H9 (cell line): ENCODE results near the gene LRMDA. TPM values are rescaled to one million over a fixed set of nuclear protein-coding genes. Genes with fewer than 3 reads are reported as not detected.

Experiments used
- DNase-seq: peaks from one replicate; pipeline ENCODE4 v3.0.0-alpha.2; 2017
- H2AFZ ChIP-seq: one replicate; pipeline ENCODE4 v1.6.1; 2013; ENCODE audit warnings: mild to moderate bottlenecking, low read length, control low read depth, moderate library complexity
- H2AK5ac ChIP-seq: 2 replicates; pipeline ENCODE4 v1.6.1; 2013; ENCODE audit warnings: low read length, control low read depth, mixed read lengths; ENCODE audit not compliant: insufficient read length
- H2BK120ac ChIP-seq: one replicate; pipeline ENCODE4 v1.6.1; 2013; ENCODE audit warnings: low read depth, mild to moderate bottlenecking, low read length, control low read depth, inconsistent platforms; ENCODE audit not compliant: poor library complexity, severe bottlenecking
- H2BK12ac ChIP-seq: 2 replicates; pipeline ENCODE4 v1.6.1; 2013; ENCODE audit warnings: low read length, control low read depth, mixed read lengths, low read depth; ENCODE audit not compliant: insufficient read length
- H2BK15ac ChIP-seq: 2 replicates; pipeline ENCODE4 v1.6.1; 2013; ENCODE audit warnings: low read depth, low read length, control low read depth
- H2BK20ac ChIP-seq: one replicate; pipeline ENCODE4 v1.6.1; 2013; ENCODE audit warnings: low read depth, mild to moderate bottlenecking, low read length, control low read depth, inconsistent platforms; ENCODE audit not compliant: poor library complexity, severe bottlenecking
- H2BK5ac ChIP-seq: 2 replicates; pipeline ENCODE4 v1.6.1; 2013; ENCODE audit warnings: low read length, control low read depth, mixed read lengths; ENCODE audit not compliant: insufficient read length
- H3K14ac ChIP-seq: 2 replicates; pipeline ENCODE4 v1.6.1; 2013; ENCODE audit warnings: low read length, control low read depth; ENCODE audit not compliant: insufficient read depth
- H3K18ac ChIP-seq: 2 replicates; pipeline ENCODE4 v1.6.1; 2013; ENCODE audit warnings: low read depth, mild to moderate bottlenecking, mixed read lengths, low read length, control low read depth; ENCODE audit not compliant: insufficient read length
- H3K23ac ChIP-seq: 2 replicates; pipeline ENCODE4 v1.6.1; 2013; ENCODE audit warnings: low read length, control low read depth, mixed read lengths, low read depth; ENCODE audit not compliant: insufficient read length
- H3K23me2 ChIP-seq: 2 replicates; pipeline ENCODE4 v1.6.1; 2013; ENCODE audit warnings: low read depth, mild to moderate bottlenecking, mixed read lengths, low read length, control low read depth; ENCODE audit not compliant: insufficient read length, poor library complexity, severe bottlenecking
- H3K27ac ChIP-seq: 2 replicates; pipeline ENCODE4 v1.5.1; 2013; ENCODE audit warnings: low read length, control low read depth, mixed read lengths, low read depth; ENCODE audit not compliant: insufficient read length
- H3K27me3 ChIP-seq: 2 replicates; pipeline ENCODE4 v1.6.1; 2013; ENCODE audit warnings: low read length, control low read depth, inconsistent platforms; ENCODE audit not compliant: insufficient read depth
- H3K4ac ChIP-seq: 2 replicates; pipeline ENCODE4 v1.6.1; 2013; ENCODE audit warnings: low read depth, mild to moderate bottlenecking, control low read depth, inconsistent platforms, low read length, moderate library complexity
- H3K4me1 ChIP-seq: 2 replicates; pipeline ENCODE4 v1.6.1; 2013; ENCODE audit warnings: low read length, control low read depth, inconsistent platforms; ENCODE audit not compliant: insufficient read depth
- H3K4me2 ChIP-seq: 2 replicates; pipeline ENCODE4 v1.6.1; 2013; ENCODE audit warnings: low read length, control low read depth, mixed read lengths; ENCODE audit not compliant: insufficient read length, insufficient read depth
- H3K56ac ChIP-seq: 2 replicates; pipeline ENCODE4 v1.6.1; 2013; ENCODE audit warnings: low read depth, mild to moderate bottlenecking, mixed read lengths, low read length, control low read depth; ENCODE audit not compliant: insufficient read length
- H3K79me1 ChIP-seq: 2 replicates; pipeline ENCODE4 v1.6.1; 2013; ENCODE audit warnings: low read depth, mild to moderate bottlenecking, moderate library complexity, low read length, control low read depth, inconsistent platforms; ENCODE audit not compliant: insufficient read depth, poor library complexity, severe bottlenecking
- H3K79me2 ChIP-seq: 2 replicates; pipeline ENCODE4 v1.6.1; 2013; ENCODE audit warnings: low read length, control low read depth, inconsistent platforms; ENCODE audit not compliant: insufficient read depth
- H3K9ac ChIP-seq: 2 replicates; pipeline ENCODE4 v1.6.1; 2013; ENCODE audit warnings: low read length, control low read depth, mixed read lengths; ENCODE audit not compliant: insufficient read length; ENCODE audit errors: extremely low read depth
- H3K9me3 ChIP-seq: one replicate; pipeline ENCODE4 v1.6.1; 2013; ENCODE audit warnings: low read depth, low read length, inconsistent platforms; ENCODE audit not compliant: control insufficient read depth
- H3T11ph ChIP-seq: one replicate; pipeline ENCODE4 v1.6.1; 2013; ENCODE audit warnings: mild to moderate bottlenecking, low read length, control low read depth, inconsistent platforms
- H4K20me1 ChIP-seq: one replicate; pipeline ENCODE4 v1.6.1; 2013; ENCODE audit not compliant: control insufficient read depth, insufficient read length, insufficient read depth
- H4K5ac ChIP-seq: 2 replicates; pipeline ENCODE4 v1.6.1; 2013; ENCODE audit warnings: low read depth, mild to moderate bottlenecking, mixed read lengths, low read length, control low read depth; ENCODE audit not compliant: insufficient read length
- H4K8ac ChIP-seq: replicated peaks from 2 replicates; pipeline ENCODE4 v1.6.1; 2013; ENCODE audit warnings: low read length, control low read depth, mixed read lengths, low read depth; ENCODE audit not compliant: insufficient read length
- H4K91ac ChIP-seq: 2 replicates; pipeline ENCODE4 v1.6.1; 2013; ENCODE audit warnings: low read depth, mild to moderate bottlenecking, moderate library complexity, mixed read lengths, low read length, control low read depth; ENCODE audit not compliant: insufficient read length
- H3K27ac Mint-ChIP-seq, 3 experiments: 2 replicates in 2 of 3; 3 replicates in 1 of 3; pipeline ENCODE4 v1.8.0; 2020 to 2021; ENCODE audit warnings: mixed read lengths in 3 of 3, mild to moderate bottlenecking in 1 of 3, moderate library complexity in 1 of 3
- H3K27me3 Mint-ChIP-seq: 2 replicates; pipeline ENCODE4 v1.8.0; 2021; ENCODE audit warnings: low read depth, mild to moderate bottlenecking, moderate library complexity, mixed read lengths
- H3K36me3 Mint-ChIP-seq, 3 experiments: 2 replicates in 2 of 3; 3 replicates in 1 of 3; pipeline ENCODE4 v1.8.0; 2020 to 2021; ENCODE audit warnings: low read depth in 3 of 3, mixed read lengths in 3 of 3; ENCODE audit not compliant: insufficient read depth in 1 of 3
- H3K4me1 Mint-ChIP-seq, 2 experiments: 2 replicates each; pipeline ENCODE4 v1.8.0; 2020; ENCODE audit warnings: mixed read lengths in 2 of 2
- H3K4me3 Mint-ChIP-seq, 2 experiments: 2 replicates in 1 of 2; 3 replicates in 1 of 2; pipeline ENCODE4 v1.8.0; 2020 to 2021; ENCODE audit warnings: mild to moderate bottlenecking in 2 of 2, mixed read lengths in 2 of 2, moderate library complexity in 1 of 2
- H3K9me3 Mint-ChIP-seq, 2 experiments: 2 replicates in 1 of 2; 3 replicates in 1 of 2; pipeline ENCODE4 v1.8.0; 2020; ENCODE audit warnings: mild to moderate bottlenecking in 2 of 2, mixed read lengths in 2 of 2, moderate library complexity in 1 of 2
- WGBS: extraction: QIAGEN DNeasy Blood & Tissue Kit; methylation state at CpG from one replicate; pipeline ENCODE4 v1.1.7; 2013; ENCODE audit warnings: missing lambda C conversion rate, low lambda C conversion rate, mixed read lengths; ENCODE audit not compliant: insufficient read length; ENCODE audit errors: extremely low coverage; 5-methylcytosine and 5-hydroxymethylcytosine counted together
- total RNA-seq: library from RNA; stranded (reverse); gene quantifications from 2 replicates; pipeline ENCODE4 v1.2.1, GENCODE V29; 2021
- TF ChIP-seq, protein P1 (sequence below): fragments of 200-600 bp; sonication (generic); conservative IDR thresholded peaks from 3 replicates; pipeline ENCODE4 v1.8.0; 2021; ENCODE audit warnings: antibody characterized with exemption, mild to moderate bottlenecking

LRMDA gene
- total RNA-seq, 1 experiment from 2014 or later, result 1.8 TPM

DNA sequence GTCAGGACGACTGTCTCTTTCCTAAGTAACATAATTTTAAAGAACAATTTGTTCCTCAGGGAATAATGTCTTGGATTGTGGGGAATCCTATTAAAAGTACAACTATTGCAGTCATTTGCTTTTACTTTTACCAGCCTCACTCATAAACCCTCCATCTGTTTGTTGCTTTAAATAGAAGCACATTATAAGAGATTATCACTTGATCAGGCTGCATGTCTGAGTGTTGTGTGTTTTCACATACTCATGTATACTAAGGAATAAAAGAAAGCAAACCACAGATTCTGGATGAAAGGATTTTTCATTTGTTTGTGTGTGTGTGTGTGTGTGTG is 1128.4 kb downstream of the LRMDA start:
- H3K4me3 Mint-ChIP-seq, result no peak overlapping the region

More for the DNA sequence above, 1128.4 kb downstream of the LRMDA start:
- DNase-seq, result no peak
- WGBS, result no CpG with 5 or more reads among the region's 1 CpG
- Histone ChIP-seq H3K18ac (no peak overlapping the region), H3K4ac (no peak overlapping the region), H3K9ac (no peak overlapping the region), H3T11ph (no peak overlapping the region), H4K8ac (no peak overlapping the region), H2AK5ac (no peak overlapping the region), H3K79me2 (no peaks in the 10 kb centered on the region), H3K56ac (no peak overlapping the region), H3K4me1 (no peaks in the 10 kb centered on the region), H4K20me1 (no peaks in the 10 kb centered on the region), H4K5ac (no peak overlapping the region), H3K4me2 (no peak overlapping the region), H3K23me2 (no peaks in the 10 kb centered on the region), H2BK120ac (no peak overlapping the region), H2BK15ac (no peak overlapping the region), H2BK12ac (no peak overlapping the region), H2BK5ac (no peak overlapping the region), H2BK20ac (no peak overlapping the region), H3K27ac (no peak overlapping the region), H3K9me3 (no peaks in the 10 kb centered on the region), H4K91ac (no peak overlapping the region), H3K79me1 (no peaks in the 10 kb centered on the region), H2AFZ (no peak overlapping the region), H3K27me3 (no peaks in the 10 kb centered on the region), H3K14ac (no peak overlapping the region), H3K23ac (no peak overlapping the region)
- Mint-ChIP-seq H3K27ac (no peak overlapping the region; a peak in 1 of 7 replicates), H3K9me3 (no peaks in the 10 kb centered on the region), H3K4me1 (no peaks in the 10 kb centered on the region), H3K27me3 (no peaks in the 10 kb centered on the region), H3K36me3 (no peaks in the 10 kb centered on the region)
- TF ChIP-seq, protein P1, sequence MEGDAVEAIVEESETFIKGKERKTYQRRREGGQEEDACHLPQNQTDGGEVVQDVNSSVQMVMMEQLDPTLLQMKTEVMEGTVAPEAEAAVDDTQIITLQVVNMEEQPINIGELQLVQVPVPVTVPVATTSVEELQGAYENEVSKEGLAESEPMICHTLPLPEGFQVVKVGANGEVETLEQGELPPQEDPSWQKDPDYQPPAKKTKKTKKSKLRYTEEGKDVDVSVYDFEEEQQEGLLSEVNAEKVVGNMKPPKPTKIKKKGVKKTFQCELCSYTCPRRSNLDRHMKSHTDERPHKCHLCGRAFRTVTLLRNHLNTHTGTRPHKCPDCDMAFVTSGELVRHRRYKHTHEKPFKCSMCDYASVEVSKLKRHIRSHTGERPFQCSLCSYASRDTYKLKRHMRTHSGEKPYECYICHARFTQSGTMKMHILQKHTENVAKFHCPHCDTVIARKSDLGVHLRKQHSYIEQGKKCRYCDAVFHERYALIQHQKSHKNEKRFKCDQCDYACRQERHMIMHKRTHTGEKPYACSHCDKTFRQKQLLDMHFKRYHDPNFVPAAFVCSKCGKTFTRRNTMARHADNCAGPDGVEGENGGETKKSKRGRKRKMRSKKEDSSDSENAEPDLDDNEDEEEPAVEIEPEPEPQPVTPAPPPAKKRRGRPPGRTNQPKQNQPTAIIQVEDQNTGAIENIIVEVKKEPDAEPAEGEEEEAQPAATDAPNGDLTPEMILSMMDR, result no peak
